IPS-NIHi7 (cell line): Measurements from ENCODE around the gene NKX2-2.
"Not testable (repeated sequence)": the region's sequence is repeated elsewhere in the genome, so short reads cannot be mapped to it uniquely, and the experiment has no call there.

Experiments
- DNase-seq: peaks from one replicate; pipeline ENCODE4 v3.0.0; 2012; ENCODE audit warnings: mixed read lengths; ENCODE audit errors: extremely low spot score

NKX2-2 gene

DNA sequence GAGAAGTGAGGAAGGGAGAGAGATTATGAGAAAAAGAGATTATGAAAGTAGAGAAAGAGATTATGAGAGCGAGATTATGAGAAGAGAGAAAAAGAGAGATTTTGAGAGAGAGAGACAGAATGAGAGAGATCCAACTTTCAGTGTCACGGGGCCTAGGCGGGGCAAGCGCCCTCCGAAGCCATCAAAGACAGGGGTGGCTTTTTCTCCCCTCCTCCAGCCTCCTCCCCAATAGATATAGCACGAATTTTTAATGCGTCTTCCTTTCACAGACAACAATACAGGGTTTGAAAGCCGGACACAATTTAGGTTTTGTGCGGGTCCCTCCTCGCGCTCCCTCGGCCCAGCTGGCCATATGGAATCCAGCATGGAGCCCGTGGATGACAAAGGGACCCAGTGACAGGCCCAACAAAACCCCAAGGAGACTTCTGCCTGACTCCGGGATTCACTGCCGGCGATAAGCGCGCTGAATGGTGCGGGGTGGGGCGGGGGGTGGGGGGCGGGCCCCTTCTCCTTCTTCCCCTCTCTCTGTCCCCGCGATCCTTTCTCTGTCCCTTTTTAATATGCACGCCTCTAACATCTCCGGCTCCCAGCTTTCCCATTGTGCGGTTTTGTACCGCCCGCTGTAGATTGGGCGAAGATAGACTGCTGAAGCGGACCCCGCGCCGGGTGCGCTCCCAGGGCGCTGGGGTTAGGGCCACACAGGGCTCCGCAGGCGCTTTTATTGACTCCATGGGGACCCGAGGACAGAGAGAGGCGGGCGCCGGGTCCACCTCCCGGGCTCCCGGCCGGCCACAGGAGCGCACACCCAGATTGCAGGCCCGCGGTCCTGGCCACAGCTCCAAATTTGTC is 5.4 kb downstream of the NKX2-2 start:
- DNase-seq: no peak

DNA sequence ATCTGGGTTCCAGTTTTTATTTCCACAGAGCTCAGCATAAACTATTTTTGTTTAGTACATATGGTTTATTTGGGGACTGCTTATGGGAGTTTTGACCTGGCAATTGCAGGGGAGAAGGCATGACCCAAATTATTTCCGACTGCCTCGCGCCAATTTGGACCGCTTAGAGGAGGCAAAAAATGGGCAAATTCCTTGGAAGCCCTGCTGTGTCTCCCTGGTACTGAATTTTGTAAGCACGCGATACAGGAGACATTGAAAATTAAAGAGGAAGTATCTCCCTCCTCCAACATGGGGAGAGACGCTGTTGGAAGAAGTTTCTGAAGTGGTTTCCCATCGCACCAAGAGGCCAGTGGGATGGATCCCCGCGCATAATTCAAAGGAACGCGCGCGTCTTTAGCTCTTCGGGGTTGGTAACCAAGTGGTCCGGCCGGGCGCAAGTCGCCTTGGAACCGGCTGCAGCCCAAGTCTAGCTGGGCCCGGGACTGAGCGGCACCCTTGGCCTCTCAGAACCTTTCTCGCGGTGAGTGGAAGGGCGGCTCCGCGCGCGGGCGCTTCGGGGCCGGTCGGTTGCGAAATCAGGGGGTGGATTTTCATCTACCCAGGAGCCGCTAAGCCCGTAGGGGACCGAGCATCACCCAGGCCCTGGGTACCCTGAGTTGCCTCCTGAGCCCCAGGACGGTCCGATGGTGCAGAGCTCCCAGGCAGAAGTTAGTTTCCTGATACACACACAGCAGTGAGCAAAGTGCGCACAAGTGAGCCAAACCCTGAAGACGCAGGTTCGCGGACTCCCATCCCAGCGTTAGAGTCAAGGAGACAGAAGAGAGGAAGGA is 6.2 kb downstream of the NKX2-2 start:
- DNase-seq: no peak

DNA sequence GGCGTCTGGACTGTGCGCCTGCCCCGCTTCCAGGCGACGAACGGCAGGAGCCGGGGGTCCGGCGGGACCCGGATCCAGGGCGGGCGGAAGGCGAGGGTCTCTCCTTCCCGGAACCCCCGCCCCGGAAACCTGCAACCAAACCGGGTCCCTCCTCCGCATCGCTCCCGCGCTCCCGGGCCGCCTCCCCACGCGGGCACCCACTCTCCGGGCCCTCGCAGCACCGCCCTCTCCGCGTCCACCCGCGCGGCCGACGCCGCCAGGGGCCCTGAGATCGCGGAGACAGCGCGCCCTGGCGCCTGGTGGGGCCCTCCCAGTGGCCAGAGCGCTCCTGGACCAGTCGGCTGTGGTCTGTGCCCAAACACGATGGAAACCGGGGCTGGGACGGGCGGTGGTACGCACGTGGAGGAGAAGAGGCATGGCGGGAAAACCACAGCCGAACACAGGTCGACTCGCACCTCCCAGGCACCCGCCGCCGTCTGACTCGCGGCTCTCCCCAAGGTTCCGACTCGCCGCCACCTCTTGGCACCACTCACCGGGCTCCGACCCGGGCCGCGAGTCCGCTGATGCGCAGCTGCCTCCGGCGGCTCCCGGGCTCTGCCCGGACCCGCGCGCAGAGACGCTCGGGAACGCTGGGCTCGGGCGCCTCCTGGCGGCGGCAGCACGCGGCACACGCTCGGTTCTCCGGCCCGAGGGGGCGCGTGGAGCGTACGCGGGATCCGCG is 7.9 kb downstream of the NKX2-2 start:
- DNase-seq: peak; percentile 82

DNA sequence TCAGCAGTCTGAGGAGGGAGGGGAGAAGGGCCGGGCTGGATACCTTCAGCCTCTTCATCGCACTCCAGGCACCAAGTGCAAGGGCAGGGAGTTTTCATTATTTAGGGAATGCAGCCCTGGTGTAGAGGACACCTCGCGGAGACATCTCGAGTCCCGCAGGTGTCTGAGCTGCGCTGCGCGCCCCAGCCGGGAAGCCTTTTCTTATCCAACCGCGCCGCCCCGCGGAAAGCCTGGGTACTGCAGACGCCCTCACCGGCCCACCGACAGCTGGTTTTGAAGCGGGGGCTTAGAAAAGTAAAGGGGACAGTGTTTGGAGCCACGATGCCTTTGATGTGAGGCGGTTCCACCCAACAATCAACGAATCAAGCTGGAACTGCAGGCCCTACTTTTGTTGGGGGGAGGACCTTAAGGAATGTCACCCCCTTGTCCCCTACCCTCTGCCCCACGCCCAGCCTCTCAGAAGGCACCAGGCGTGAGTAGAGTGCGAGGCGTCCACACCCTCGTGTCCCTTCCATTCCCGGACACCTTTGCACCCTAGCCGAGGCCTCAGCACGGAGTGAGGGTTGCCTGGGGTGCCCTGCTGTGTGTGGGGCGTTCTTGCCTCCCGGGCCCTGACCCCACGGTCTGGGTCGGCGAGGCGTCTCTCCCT is 8.6 kb downstream of the NKX2-2 start:
- DNase-seq: peak; percentile 89

DNA sequence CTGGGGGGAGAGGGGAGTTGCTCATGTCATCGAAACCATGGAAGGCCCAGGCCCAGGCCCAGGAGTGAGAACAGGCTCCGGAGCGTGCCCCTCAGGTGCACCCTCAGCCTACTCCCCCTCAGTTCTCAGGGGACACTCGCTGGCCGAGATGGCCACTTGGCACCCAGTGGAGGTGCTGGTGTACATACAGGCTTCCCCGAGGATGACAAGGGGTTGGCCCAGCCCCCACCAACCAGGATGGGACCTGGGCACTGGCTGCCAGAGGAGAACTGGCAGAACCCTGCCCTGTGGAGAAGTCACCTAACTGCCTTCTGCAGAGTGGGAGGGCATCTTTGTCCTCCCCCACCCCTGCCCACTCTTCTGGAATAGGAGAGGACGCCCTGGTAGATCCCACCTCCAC is 9.5 kb downstream of the NKX2-2 start:
- DNase-seq: no peak

DNA sequence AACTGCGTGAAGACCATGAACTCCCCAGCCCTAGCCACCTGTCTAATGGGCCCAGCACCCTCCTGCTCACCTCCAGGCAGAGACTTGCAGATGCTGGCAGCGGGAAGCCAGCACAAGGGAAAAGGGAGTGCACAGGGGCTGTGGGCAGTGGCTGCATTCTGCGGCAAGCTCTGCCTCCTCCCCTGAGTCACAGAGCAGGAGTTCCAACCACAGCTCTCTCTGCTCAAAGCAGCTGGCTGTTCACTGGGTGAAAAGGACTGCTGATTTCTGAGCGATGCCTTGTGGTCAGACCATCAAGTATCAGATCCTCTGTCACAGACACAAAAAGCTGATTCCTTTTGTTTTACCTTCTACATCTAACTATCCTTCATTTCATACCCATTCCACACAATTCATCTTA is 10.5 kb downstream of the NKX2-2 start:
- DNase-seq: no peak

DNA sequence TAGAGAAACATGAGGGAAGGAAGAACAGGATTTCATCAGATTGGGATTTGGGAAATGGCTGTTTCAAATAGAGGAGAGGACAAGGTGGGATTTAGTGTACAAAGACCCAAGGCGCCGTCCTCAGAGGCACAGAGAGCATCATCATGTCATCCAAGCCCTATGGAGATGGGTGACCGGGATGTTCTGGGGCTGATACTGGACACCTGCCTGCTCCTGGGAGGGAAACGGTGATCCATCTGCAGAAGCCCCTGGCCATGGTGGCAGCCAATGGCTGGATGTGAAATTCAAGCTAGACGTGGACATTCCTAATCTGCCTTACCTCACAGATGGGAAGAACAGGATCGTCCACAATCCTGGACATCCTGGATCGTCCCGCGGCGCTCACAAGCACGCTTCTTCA is 12.7 kb downstream of the NKX2-2 start:
- no peak for DNase-seq

DNA sequence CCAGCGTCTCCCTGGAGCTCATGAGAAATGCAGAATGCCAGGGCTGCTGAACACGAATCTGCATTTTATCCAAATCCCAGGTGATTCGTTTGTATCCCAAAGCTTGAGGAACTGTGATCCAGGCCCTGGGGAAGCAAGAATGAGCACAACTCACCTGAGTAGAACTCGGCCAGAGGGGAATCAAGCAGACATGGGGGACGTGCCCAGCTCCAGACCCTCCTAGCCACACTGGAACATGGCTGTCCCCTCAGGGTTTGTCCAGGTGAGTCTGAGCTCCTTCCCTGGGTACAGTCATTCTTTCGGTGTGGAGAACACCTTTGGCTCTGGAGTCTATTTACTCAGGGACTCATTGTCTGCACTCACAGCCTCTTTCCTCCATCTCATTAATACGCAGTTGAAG is 13.3 kb downstream of the NKX2-2 start:
- DNase-seq: no peak

DNA sequence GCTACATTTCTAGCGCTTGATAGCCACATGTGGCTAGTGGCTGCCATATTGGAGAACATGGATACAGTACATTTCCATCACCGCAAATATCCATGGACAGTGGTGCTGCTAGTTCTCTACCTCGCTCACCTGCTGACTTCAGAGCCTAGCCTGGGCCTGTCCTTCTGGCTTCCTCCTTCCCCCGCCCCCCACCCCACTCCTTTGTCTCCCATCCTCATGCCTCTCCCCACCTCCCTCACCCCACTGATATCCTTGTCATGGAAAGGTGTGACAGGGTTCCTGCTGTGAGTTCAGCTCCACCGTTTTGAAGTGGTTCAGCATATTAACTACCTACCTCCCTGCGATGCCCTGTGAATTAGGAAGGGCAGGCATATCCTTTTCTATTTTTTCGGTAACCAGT is 14.2 kb downstream of the NKX2-2 start:
- DNase-seq: no peak

DNA sequence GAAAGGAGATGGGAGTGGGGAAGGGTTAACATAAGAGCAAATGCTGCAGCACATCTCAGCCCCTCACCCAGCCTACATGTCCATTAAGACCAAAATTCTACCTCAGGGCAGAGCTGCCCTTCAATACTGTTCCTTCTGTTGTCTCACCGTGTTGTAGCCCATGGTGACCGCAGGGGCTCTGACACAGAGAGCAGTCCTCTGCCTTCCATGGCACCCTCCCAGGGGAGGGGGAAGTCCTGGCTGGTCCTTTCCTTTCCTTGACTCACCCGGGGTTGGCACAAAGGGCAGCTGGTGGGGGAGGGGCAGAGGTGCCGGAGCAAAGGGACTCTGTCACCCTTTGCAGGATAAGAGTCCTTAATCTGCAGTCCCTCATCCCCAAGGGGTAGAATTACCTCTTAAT is 15.2 kb downstream of the NKX2-2 start:
- DNase-seq: no peak

DNA sequence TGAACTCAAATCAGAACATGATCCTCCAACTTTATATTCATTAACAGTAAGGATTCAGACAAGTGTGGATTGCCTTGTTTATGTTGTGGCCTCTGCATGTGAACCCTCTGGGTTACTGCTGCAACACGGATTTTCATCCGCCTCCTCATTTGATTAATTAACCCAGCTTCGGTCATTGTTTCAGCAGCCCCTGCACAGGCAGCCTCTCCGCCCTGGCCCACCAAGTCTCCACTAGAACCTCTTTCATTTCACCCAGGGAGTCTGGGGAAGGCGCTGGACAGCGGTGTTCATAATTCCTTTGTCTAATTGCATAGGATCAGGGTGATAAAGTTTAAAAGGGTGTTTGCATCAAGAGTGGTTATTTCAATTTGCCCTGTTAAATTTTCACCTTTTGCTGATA is 15.7 kb downstream of the NKX2-2 start:
- no peak for DNase-seq

DNA sequence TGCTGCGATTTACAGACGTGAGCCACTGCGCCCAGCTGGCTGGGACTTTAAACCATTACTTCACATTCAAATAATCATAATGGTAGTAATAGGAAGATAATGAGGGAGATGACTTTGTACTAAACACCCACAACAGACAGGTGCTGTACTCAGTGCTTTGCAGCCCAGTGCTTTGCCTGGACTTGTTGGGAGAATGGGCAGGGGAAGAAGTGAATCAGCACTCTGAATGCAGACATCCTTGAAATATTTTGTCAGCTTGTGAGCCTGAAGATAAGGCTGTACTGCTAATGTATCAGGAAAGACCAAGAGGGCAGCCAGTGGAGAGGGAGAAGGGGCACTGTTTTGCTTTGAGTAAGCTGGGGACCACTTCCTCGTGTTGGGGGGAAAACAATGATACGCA is 17.4 kb downstream of the NKX2-2 start:
- DNase-seq: no peak

DNA sequence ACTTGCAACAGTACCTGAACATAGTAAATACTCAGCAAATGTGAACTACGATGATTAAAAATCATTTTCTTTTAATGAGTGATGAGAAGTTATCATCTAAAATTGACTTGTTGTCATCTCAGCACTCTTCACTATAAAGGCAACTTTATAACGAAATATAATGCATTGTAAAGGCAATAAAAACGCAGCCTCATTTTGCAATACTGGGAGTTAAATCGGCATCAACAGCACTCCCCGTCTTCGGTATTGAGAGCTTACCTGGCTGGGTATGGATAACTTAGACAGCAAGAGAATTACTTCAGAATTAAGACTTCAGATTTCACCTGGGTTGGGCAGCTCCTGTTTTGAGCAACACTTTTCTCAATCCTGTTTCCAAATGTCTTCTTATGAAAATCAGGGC is 20.8 kb downstream of the NKX2-2 start:
- DNase-seq: no peak

DNA sequence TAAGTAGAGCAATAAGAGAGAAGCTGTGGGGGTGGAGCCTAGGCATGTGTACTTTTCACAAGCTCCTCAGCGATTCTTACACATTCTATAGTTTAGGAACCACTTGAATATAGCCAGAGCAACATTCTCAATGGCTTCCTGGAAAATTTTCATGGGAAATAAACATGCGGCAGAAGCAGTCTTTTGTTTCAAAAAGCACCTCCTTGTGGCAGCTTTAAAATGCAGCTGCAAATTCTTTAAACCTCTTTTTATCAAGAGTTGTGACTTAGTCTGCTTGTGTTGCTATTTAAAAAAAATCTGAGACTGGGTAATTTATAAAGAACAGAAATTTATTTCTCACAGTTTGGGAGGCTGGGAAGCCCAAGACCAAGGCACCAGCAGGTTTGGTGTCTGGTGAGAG is 23.8 kb downstream of the NKX2-2 start:
- no peak for DNase-seq

DNA sequence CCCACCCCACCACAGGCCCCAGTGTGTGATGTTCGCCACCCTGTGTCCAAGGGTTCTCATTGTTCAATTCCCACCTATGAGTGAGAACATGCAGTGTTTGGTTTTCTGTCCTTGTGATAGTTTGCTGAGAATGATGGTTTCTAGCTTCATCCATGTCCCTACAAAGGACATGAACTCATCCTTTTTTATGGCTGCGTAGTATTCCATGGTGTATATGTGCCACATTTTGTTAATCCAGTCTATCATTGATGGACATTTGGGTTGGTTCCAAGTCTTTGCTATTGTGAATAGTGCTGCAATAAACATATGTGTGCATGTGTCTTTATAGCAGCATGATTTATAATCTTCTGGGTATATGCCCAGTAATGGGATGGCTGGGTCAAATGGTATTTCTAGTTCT is 33.7 kb downstream of the NKX2-2 start:
- DNase-seq: not testable (repeated sequence)

DNA sequence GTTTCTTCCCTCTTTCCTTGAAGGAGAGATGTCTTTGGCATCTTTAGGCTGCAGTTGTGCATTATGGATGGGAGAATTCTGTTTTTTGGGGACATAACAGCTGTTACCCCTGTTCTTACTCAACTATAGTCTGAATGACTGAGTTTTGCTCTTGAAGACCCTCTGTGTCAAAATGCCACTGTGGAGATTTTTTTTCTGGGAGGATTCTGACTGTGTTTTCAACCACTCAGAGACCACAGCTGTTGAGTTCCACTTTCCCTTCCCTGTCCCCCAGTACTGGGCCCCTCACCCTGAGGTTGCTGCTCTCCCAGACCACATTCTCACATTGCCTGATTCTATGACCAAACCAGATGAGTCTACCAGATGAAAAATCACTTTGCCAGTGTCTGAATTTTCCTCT is 48.1 kb downstream of the NKX2-2 start:
- DNase-seq: no peak

DNA sequence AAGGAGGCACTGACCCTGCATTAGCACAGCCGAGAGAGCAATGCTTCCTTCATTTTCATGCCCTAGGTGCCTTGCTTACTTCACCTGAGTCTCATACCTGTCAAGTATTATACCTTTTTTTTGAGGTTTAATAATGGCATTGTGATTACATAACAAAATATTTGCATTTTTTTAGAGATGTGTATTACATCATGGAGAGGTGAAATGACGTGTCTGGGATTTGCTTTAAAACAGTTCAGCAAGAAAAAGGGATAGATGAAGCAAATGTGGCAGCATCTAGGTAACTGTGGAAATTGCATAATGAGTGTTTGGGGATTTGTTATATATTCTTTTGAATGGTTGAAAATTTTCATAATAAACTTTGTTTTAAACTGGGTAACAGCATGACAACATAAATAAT is 48.9 kb downstream of the NKX2-2 start:
- no peak for DNase-seq
